Gastrocnemius medialis (tissue), 4 donors: ENCODE results near the gene IFITM10. TPM values are rescaled to one million over a fixed set of nuclear protein-coding genes. Genes with fewer than 3 reads are reported as not detected.

ENCODE experiments used
- ATAC-seq, 2 donors: fragments of 150-250 bp; one replicate each; pipeline ENCODE4 v1.9.1; 2016
- DNase-seq, 2 donors: peaks; one replicate each; pipeline ENCODE4 v3.0.0-alpha.2; 2019
- H3K27ac ChIP-seq, 4 donors: fragments of 200-600 bp; sonication (generic); 1 replicate in 1 of 4; 2 replicates in 3 of 4; pipeline ENCODE4 v1.5.1; 2016 to 2018; ENCODE audit warnings: mild to moderate bottlenecking in 2 of 4, moderate library complexity in 1 of 4
- H3K27me3 ChIP-seq, 3 donors: fragments of 200-600 bp; sonication (generic) in 2 of 3; 1 replicate in 1 of 3; 2 replicates in 2 of 3; pipeline versions ENCODE4 v1.5.1 to v1.6.0; 2016 to 2019; ENCODE audit warnings: mild to moderate bottlenecking in 1 of 3, moderate library complexity in 1 of 3
- H3K36me3 ChIP-seq, 2 donors: fragments of 200-600 bp; sonication (generic) in 1 of 2; one replicate each; pipeline ENCODE4 v1.5.1; 2017 to 2018
- H3K4me1 ChIP-seq, 2 donors: fragments of 200-600 bp; sonication (generic) in 1 of 2; one replicate each; pipeline ENCODE4 v1.5.1; 2016 to 2017; ENCODE audit warnings: mild to moderate bottlenecking in 2 of 2
- H3K4me3 ChIP-seq, 4 donors: fragments of 200-600 bp; sonication (generic) in 3 of 4; 1 replicate in 1 of 4; 2 replicates in 3 of 4; pipeline ENCODE4 v1.5.1; 2016 to 2019; ENCODE audit warnings: mild to moderate bottlenecking in 2 of 4
- H3K9me3 ChIP-seq, 3 donors: fragments of 200-600 bp; sonication (generic) in 2 of 3; 1 replicate in 1 of 3; 2 replicates in 2 of 3; pipeline ENCODE4 v1.5.1; 2016 to 2019
- POLR2A ChIP-seq, 2 donors: fragments of 450-650 bp; IDR thresholded peaks; one replicate each; pipeline ENCODE4 v1.6.1; 2017; ENCODE audit warnings: antibody characterized with exemption in 2 of 2, mild to moderate bottlenecking in 2 of 2, moderate library complexity in 2 of 2
- in situ Hi-C, 4 donors: fragments of 200-750 bp; cut with MboI; loops; one replicate each; pipeline versions ENCODE4 v1.15.0 to v1.8.0; 2017; ENCODE audit warnings: low sequenced_read_pairs in 4 of 4
- intact Hi-C: fragments of 100-400 bp; cut with DNase I; formaldehyde crosslinking; loops from one replicate; pipeline ENCODE4 v1.15.1; 2023; ENCODE audit warnings: low total_unique reads
- total RNA-seq, 4 donors: library from RNA; depleted of rRNA; stranded (reverse); fragments of >200 nt; gene quantifications; one replicate each; pipeline versions ENCODE4 v1.1.0 to v1.2.3, GENCODE V29; 2016
- TF ChIP-seq, protein P1 (sequence below), 5 experiments: fragments of 450-650 bp in 3 of 5; fragments of 200-600 bp in 2 of 5; sonication (generic) in 2 of 5; IDR thresholded peaks in 4 of 5; conservative IDR thresholded peaks in 1 of 5; 1 replicate in 4 of 5; 2 replicates in 1 of 5; pipeline ENCODE4 v1.5.1; 2016 to 2019; ENCODE audit warnings: antibody characterized with exemption in 5 of 5, mild to moderate bottlenecking in 3 of 5, moderate library complexity in 3 of 5

Gene IFITM10
- total RNA-seq, 4 donors from 2014 or later = 1.1 to 7.2 (median 4.9) TPM

DNA sequence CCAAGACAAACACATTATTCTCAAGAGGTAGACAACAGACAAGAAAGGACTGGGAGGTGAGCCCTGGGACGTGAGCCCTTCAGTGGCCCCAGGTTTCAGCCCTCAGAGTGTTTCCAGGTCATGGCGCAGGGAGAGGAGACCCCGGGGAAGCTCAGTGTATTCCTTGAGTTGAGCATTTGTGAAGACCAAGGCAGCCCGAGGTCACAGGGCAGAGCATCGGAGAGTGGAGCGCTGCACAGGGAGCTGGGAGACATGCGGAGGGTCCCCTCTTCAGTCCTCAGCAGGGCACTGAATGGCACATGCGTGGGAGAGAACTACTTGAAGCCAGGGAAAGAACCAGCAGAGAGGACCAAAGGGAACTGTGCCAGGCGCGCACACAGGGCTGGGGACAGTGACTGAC lies 41.7 kb downstream of the IFITM10 start:
- Histone ChIP-seq H3K36me3 (no peaks in the 10 kb centered on the region), H3K27me3 (no peaks in the 10 kb centered on the region), H3K9me3 (no peaks in the 10 kb centered on the region), H3K27ac (no peak overlapping the region), H3K4me3 (no peak overlapping the region), H3K4me1 (peaks cover 0 to 7% of the 10 kb centered on the region in 2 donors)
- ATAC-seq (no peak), DNase-seq (no peak)
- TF ChIP-seq, protein P1, sequence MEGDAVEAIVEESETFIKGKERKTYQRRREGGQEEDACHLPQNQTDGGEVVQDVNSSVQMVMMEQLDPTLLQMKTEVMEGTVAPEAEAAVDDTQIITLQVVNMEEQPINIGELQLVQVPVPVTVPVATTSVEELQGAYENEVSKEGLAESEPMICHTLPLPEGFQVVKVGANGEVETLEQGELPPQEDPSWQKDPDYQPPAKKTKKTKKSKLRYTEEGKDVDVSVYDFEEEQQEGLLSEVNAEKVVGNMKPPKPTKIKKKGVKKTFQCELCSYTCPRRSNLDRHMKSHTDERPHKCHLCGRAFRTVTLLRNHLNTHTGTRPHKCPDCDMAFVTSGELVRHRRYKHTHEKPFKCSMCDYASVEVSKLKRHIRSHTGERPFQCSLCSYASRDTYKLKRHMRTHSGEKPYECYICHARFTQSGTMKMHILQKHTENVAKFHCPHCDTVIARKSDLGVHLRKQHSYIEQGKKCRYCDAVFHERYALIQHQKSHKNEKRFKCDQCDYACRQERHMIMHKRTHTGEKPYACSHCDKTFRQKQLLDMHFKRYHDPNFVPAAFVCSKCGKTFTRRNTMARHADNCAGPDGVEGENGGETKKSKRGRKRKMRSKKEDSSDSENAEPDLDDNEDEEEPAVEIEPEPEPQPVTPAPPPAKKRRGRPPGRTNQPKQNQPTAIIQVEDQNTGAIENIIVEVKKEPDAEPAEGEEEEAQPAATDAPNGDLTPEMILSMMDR (IDR thresholded peaks at IDR 0.05 in 4 of 5, conservative IDR thresholded peaks at IDR 0.05 in 1 of 5) = no peak
- no peak for TF ChIP-seq POLR2A (IDR thresholded peaks at IDR 0.05)
- in situ Hi-C loops (no loop called here), intact Hi-C loops (no loop called here)

DNA sequence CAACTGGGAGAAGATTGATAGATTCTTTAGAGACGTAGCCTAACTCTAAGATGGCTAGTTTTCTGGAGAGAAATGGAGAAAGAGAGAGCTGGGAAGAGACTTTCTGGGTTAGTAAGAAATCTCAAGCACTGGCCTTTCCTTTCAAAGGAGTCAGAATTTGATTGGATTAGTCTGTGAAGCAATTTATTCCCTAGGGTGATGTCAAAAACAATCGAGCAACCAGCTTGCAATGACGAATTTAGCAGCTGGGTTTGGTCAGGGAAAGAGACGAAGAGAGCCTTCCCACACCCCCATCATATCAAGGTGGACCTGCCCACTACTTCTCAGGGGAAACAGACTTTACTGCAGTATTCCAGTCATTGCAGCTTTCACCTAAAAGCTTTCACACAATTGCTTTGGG lies 42.6 kb downstream of the IFITM10 start:
- Histone ChIP-seq H3K4me1 (peaks cover 0 to 7% of the 10 kb centered on the region in 2 donors), H3K27ac (no peak overlapping the region), H3K9me3 (no peaks in the 10 kb centered on the region), H3K27me3 (no peaks in the 10 kb centered on the region), H3K4me3 (no peak overlapping the region), H3K36me3 (no peaks in the 10 kb centered on the region)
- no peak for DNase-seq
- in situ Hi-C loops = no loop called here
- intact Hi-C loops = no loop called here
- ATAC-seq = no peak
- TF ChIP-seq POLR2A (IDR thresholded peaks at IDR 0.05) = no peak
- TF ChIP-seq, protein P1 (IDR thresholded peaks at IDR 0.05 in 4 of 5, conservative IDR thresholded peaks at IDR 0.05 in 1 of 5) = no peak

DNA sequence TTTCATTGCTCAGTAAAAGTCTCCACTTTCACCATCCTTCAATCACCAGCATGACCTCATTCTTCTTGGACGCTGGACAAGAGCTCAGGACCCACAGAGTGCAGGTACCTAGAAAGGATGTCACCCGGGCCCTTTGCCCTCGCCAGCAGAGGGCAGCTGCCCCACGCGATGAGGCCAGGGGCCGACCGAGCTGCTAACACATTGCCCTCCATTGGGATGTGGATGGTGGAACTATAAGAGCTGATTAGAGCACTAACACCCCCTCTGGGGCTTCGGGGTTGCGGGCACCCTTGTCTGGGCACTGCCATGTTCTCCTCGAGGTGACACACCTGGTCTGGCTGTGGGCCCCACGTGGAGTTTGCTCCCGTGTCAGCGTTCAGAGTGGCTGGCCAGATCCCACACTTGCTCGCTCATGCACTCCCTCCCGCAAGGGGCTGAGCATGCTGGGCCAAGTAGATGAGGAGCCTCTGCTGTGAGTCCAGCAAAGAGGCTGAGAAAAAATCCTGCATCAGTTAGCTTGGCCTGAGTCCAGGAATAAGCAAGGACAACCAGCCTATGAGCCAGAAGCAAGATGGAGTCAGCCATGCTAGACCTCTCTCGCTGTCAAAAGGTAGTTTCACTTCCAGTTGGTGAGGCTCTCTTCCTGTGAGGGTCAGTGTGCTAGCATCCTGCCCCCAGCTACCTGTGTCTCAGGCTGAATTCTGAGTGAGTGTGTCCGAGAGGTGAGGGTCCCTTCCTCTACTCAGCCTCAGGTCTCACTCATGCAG lies 43.6 kb downstream of the IFITM10 start:
- in situ Hi-C loops = no loop called here
- TF ChIP-seq POLR2A (IDR thresholded peaks at IDR 0.05) = no peak
- TF ChIP-seq, protein P1 (IDR thresholded peaks at IDR 0.05 in 4 of 5, conservative IDR thresholded peaks at IDR 0.05 in 1 of 5) = peak in 4 of 5 experiments; percentile 46 to 67 (median 55)
- no peaks in the 10 kb centered on the region for H3K36me3 ChIP-seq
- no peak overlapping the region for H3K27ac ChIP-seq
- H3K4me3 ChIP-seq = no peak overlapping the region
- ATAC-seq = peak; percentile 58 to 88
- peak; percentile 25 to 50 for DNase-seq
- intact Hi-C loops = no loop called here
- no peaks in the 10 kb centered on the region for H3K9me3 ChIP-seq
- H3K27me3 ChIP-seq = no peaks in the 10 kb centered on the region
- peaks cover 0 to 7% of the 10 kb centered on the region in 2 donors for H3K4me1 ChIP-seq

DNA sequence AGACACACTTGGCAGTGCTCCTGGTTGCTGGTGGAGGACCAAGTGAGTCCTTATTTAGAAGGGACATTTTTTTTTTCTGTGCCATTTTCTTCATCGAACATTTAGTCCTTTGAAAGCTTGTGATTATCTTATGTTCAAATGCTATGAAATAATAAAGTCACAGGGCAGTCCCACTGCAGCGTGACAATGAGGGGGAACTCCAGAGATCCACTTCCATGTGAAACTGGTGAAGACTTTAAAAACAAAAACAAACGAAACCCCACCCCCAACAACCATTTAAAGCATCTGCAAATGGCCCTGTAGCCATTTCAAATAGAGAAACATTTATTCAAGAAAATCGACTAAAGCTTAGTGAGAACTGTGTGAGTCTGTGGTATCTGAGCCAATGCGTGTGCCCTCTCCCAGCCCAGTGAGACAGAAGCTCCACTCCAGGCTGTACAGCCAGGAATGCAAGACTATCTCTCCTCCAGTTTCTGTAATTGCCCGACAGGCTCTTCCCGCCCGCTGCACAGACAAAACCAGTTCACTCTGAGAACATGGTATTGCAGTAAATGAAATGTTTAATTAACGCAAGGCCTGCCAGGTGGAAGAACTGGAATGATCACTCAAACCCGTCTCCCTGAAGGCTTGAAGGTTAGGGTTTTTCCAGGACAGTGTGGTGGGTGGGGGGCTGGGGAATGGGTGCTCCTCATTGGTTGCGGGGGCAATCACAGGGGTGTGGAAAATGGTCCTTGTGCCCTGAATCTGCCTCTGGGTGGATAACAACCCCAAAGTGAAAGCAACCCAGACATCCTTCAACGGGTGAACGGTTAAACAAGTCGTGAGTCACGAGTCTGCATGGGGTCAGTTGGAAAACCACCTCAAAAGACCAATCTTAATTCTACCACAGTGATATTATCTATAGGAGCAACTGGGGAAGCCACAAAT lies 45.0 kb downstream of the IFITM10 start:
- Histone ChIP-seq H3K27me3 (peaks cover 0 to 5% (median 0%) of the 10 kb centered on the region in 3 donors), H3K36me3 (no peaks in the 10 kb centered on the region), H3K4me3 (no peak overlapping the region), H3K9me3 (no peaks in the 10 kb centered on the region), H3K4me1 (peaks cover 0 to 7% of the 10 kb centered on the region in 2 donors), H3K27ac (no peak overlapping the region)
- no peak for DNase-seq
- no peak for ATAC-seq
- intact Hi-C loops = no loop called here
- in situ Hi-C loops = no loop called here
- no peak for TF ChIP-seq POLR2A (IDR thresholded peaks at IDR 0.05)
- TF ChIP-seq, protein P1 (IDR thresholded peaks at IDR 0.05 in 4 of 5, conservative IDR thresholded peaks at IDR 0.05 in 1 of 5) = no peak
